Prostate gland (tissue), 2 donors: Measurements from ENCODE around the gene MLLT10. TPM values are rescaled to one million over a fixed set of nuclear protein-coding genes. Genes with fewer than 3 reads are reported as not detected.

Source experiments
- DNase-seq: peaks from one replicate; pipeline ENCODE4 v3.0.0-alpha.2; 2019; ENCODE audit warnings: low spot score
- H3K27ac ChIP-seq, 2 donors: fragments of 200-600 bp; sonication (generic); 2 replicates each; pipeline ENCODE4 v1.5.1; 2017 to 2019
- H3K27me3 ChIP-seq: fragments of 200-600 bp; sonication (generic); replicated peaks from 2 replicates; pipeline ENCODE4 v1.5.1; 2019; ENCODE audit not compliant: insufficient read depth
- H3K36me3 ChIP-seq, 2 donors: fragments of 200-600 bp; sonication (generic); 1 replicate in 1 of 2; 2 replicates in 1 of 2; pipeline versions ENCODE4 v1.5.1 to v1.8.1; 2017 to 2019
- H3K4me1 ChIP-seq: fragments of 200-600 bp; sonication (generic); replicated peaks from 2 replicates; pipeline ENCODE4 v1.5.1; 2019
- H3K4me3 ChIP-seq, 2 donors: fragments of 200-600 bp; sonication (generic); 2 replicates each; pipeline ENCODE4 v1.5.1; 2017 to 2019
- H3K9me3 ChIP-seq: fragments of 200-600 bp; sonication (generic); 2 replicates; pipeline ENCODE4 v1.5.1; 2017
- POLR2A ChIP-seq: fragments of 450-650 bp; IDR thresholded peaks from one replicate; pipeline ENCODE4 v1.6.1; 2016; ENCODE audit warnings: antibody characterized with exemption, mild to moderate bottlenecking
- POLR2AphosphoS5 ChIP-seq: sonication (generic); formaldehyde crosslinking; IDR thresholded peaks from one replicate; pipeline ENCODE4 v1.6.1; 2017; ENCODE audit warnings: antibody characterized with exemption
- WGBS: methylation state at CpG from one replicate; pipeline ENCODE4 v1.1.5; 2018; 5-methylcytosine and 5-hydroxymethylcytosine counted together
- intact Hi-C: fragments of 100-400 bp; cut with DNase I; formaldehyde crosslinking; loops from one replicate; pipeline ENCODE4 v1.14.2; 2022
- total RNA-seq, 2 donors: library from RNA; depleted of rRNA; stranded (reverse); fragments of >200 nt; gene quantifications; one replicate each; pipeline ENCODE4 v1.1.0, GENCODE V29; 2016
- TF ChIP-seq, protein P1 (sequence below), 4 experiments: fragments of 200-600 bp in 2 of 4; fragments of 450-650 bp in 2 of 4; sonication (generic) in 2 of 4; IDR thresholded peaks; 1 replicate in 3 of 4; 2 replicates in 1 of 4; pipeline ENCODE4 v1.5.1; 2016 to 2019; ENCODE audit warnings: antibody characterized with exemption in 4 of 4, mild to moderate bottlenecking in 2 of 4, moderate library complexity in 2 of 4

The MLLT10 gene
- total RNA-seq, 2 donors from 2014 or later: 31.2 to 68.3 TPM

DNA sequence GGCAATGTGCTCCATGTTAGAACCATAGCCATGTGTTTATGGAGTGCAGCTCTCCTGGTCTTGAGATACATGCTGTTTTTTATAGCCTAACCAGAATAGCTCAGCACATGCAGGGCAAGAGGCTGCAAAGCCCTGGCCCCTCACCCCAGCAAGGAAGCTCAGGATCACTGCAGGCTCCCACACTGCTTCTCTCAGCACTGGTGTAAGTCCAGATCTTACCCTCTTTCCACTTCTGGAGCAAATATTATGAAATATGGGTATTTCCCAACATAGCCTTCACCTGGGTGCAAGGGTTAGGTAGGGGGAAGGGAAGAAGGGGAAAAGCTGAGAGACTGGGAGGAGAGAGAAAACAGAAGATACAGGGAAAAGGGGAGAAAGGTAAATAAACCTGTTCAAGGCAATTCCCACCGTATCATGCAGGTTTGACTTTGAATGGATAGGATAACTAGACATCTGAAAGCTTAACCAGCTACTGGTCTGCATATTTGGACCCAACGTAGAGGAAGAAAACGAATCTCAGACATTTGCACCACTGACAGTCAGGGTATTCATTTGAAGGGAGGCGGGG, 28.2 kb upstream of the MLLT10 start:
- Histone ChIP-seq H3K27ac (no peak overlapping the region), H3K4me3 (no peak overlapping the region), H3K27me3 (no peaks in the 10 kb centered on the region), H3K36me3 (no peaks in the 10 kb centered on the region), H3K9me3 (no peaks in the 10 kb centered on the region), H3K4me1 (no peaks in the 10 kb centered on the region)
- intact Hi-C loops: no loop called here
- 90% methylated on average over 4 of the region's 4 CpGs for WGBS
- TF ChIP-seq POLR2AphosphoS5 (no peak), POLR2A (no peak)
- TF ChIP-seq, protein P1, sequence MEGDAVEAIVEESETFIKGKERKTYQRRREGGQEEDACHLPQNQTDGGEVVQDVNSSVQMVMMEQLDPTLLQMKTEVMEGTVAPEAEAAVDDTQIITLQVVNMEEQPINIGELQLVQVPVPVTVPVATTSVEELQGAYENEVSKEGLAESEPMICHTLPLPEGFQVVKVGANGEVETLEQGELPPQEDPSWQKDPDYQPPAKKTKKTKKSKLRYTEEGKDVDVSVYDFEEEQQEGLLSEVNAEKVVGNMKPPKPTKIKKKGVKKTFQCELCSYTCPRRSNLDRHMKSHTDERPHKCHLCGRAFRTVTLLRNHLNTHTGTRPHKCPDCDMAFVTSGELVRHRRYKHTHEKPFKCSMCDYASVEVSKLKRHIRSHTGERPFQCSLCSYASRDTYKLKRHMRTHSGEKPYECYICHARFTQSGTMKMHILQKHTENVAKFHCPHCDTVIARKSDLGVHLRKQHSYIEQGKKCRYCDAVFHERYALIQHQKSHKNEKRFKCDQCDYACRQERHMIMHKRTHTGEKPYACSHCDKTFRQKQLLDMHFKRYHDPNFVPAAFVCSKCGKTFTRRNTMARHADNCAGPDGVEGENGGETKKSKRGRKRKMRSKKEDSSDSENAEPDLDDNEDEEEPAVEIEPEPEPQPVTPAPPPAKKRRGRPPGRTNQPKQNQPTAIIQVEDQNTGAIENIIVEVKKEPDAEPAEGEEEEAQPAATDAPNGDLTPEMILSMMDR (IDR thresholded peaks at IDR 0.05): no peak
- DNase-seq: no peak

DNA sequence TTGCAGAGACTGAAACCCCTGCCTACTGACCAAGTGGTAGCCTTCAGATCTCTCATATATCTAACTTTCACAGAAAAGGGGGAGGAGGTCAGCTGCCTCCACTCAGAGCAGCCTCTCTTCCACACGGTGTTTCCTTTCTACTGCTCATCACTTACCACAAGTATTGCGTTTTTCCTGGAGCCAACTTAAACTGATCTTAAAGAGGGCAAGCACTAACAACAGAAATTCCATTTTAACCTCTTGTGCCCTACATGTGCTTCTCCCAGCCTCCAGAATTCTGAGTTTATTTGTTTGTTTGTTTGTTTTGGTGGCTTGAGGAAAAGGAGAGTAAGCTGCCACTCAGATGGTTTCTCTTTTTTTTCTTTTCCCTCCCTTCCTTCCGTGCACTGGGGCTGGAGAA, 27.7 kb upstream of the MLLT10 start:
- no peaks in the 10 kb centered on the region for H3K4me1 ChIP-seq
- no peak for TF ChIP-seq POLR2A
- TF ChIP-seq, protein P1 (IDR thresholded peaks at IDR 0.05): no peak
- no peak overlapping the region for H3K27ac ChIP-seq
- H3K4me3 ChIP-seq: no peak overlapping the region
- no peaks in the 10 kb centered on the region for H3K9me3 ChIP-seq
- no peaks in the 10 kb centered on the region for H3K36me3 ChIP-seq
- no peaks in the 10 kb centered on the region for H3K27me3 ChIP-seq
- DNase-seq: no peak
- intact Hi-C loops: no loop called here
- 87% methylated on average over 3 of the region's 3 CpGs for WGBS

DNA sequence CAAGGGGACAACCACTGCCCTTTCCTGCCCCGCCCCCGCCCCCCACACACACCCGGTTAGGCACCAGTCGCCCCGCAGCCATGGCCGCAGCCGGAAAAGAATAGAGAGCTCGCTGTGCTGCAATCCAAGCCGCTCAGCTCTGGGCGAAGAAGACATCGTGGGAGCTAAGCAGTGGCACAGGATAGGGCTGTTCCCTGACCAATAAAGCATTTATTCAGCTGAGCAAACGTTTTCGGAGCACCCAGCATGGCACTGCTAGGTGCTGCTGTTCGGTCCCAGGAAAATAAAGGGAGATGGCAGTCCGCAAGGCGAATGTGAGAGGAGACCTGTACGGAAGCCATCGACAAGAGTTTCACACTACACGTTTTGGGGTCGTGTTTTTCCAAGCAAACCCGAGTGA, 26.9 kb upstream of the MLLT10 start:
- Histone ChIP-seq H3K36me3 (no peaks in the 10 kb centered on the region), H3K4me3 (no peak overlapping the region), H3K9me3 (no peaks in the 10 kb centered on the region), H3K27me3 (no peaks in the 10 kb centered on the region), H3K27ac (no peak overlapping the region), H3K4me1 (no peaks in the 10 kb centered on the region)
- 90% methylated on average over 21 of the region's 21 CpGs for whole genome bisulfite sequencing
- TF ChIP-seq, protein P1 (IDR thresholded peaks at IDR 0.05): no peak
- no peak for TF ChIP-seq POLR2A
- no peak for TF ChIP-seq POLR2AphosphoS5
- intact Hi-C loops: no loop called here
- no peak for DNase-seq

DNA sequence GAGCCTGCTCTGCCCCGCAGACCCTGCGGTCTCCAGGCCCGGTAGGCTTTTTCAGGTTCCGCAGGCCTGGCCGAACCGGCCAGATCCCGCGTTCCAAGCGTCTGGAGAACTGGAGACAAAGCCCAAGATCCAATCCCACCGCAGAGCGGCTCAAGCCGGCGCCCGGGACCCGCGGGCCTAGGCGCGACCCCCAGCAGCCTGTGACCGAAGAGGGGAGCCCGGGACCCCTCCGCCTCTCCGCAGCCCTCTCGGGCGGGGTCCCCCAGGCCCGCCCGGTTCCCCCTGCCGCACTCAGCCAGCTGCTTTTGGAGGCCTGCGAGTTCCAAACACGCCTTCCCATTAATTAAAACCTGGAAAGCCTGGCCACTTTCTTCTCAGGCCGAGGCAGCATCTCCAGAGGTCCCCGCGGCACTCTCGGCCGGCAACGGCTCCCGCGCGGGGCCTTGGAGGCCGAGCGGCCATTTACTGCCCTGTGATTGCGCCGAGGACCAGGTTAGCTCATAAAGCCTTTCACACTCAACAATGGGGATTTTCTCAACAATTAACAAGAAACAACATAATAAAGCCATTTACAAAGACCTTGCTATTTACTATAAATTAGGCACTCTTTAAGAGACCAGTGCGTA, 25.2 kb upstream of the MLLT10 start:
- no peak for DNase-seq
- no peaks in the 10 kb centered on the region for H3K4me1 ChIP-seq
- no peak for TF ChIP-seq POLR2AphosphoS5
- TF ChIP-seq, protein P1 (IDR thresholded peaks at IDR 0.05): no peak
- TF ChIP-seq POLR2A: no peak
- no peaks in the 10 kb centered on the region for H3K36me3 ChIP-seq
- H3K27ac ChIP-seq: no peak overlapping the region
- WGBS: 95% methylated on average over 43 of the region's 43 CpGs
- H3K27me3 ChIP-seq: no peaks in the 10 kb centered on the region
- no peaks in the 10 kb centered on the region for H3K9me3 ChIP-seq
- intact Hi-C loops: no loop called here
- H3K4me3 ChIP-seq: no peak overlapping the region
